ENCODE measurements around the gene YWHAQ. TPM values are rescaled to one million over a fixed set of nuclear protein-coding genes. Genes with fewer than 3 reads are reported as not detected.

The YWHAQ gene
- total and polyA plus RNA-seq, 4 donors, result 68.8 to 145 (median 88.0) TPM

- 81% methylated on average over 1 of the region's 1 CpG for WGBS
- Histone ChIP-seq H3K27me3 (ENCODE audit: control insufficient read depth in 4 of 4, insufficient read depth in 4 of 4, low read length in 3 of 4) (no peaks in the 10 kb centered on the region), H3K9ac (ENCODE audit: low read depth in 1 of 2, low read length in 2 of 2) (no peak overlapping the region), H3K27ac (ENCODE audit: low read depth in 1 of 2, low read length in 2 of 2) (no peak overlapping the region), H3K9me3 (ENCODE audit: control insufficient read depth in 4 of 4, low read length in 3 of 4) (no peaks in the 10 kb centered on the region), H3K36me3 (ENCODE audit: control insufficient read depth in 4 of 4, insufficient read depth in 3 of 4, low read depth in 1 of 4, low read length in 3 of 4) (no peaks in the 10 kb centered on the region), H3K4me3 (ENCODE audit: low read depth in 1 of 3, low read length in 3 of 3) (no peak overlapping the region), H3K4me1 (ENCODE audit: control insufficient read depth in 4 of 4, insufficient read depth in 4 of 4, low read length in 3 of 4) (no peaks in the 10 kb centered on the region)
- DNase-seq (ENCODE audit: low spot score), result no peak
- no peak for TF ChIP-seq NR2F2 (IDR thresholded peaks at IDR 0.05)
- TF ChIP-seq CTCF (IDR thresholded peaks at IDR 0.05; ENCODE audit: low read depth, low read length, missing input control), result no peak
- no peak for TF ChIP-seq TAF1 (conservative IDR thresholded peaks at IDR 0.05)
- TF ChIP-seq HNF4G (IDR thresholded peaks at IDR 0.05), result no peak
- TF ChIP-seq EGR1 (IDR thresholded peaks at IDR 0.05; ENCODE audit: low read depth in 2 of 2), result no peak
- TF ChIP-seq REST (IDR thresholded peaks at IDR 0.05), result no peak
- TF ChIP-seq ZBTB33 (IDR thresholded peaks at IDR 0.05), result no peak
- no peak for TF ChIP-seq SP1 (IDR thresholded peaks at IDR 0.05)
- TF ChIP-seq MAX (IDR thresholded peaks at IDR 0.05), result no peak
- TF ChIP-seq RXRA (IDR thresholded peaks at IDR 0.05), result no peak
- no peak for TF ChIP-seq YY1 (IDR thresholded peaks at IDR 0.05)
- TF ChIP-seq HNF4A (conservative IDR thresholded peaks at IDR 0.05), result no peak
- TF ChIP-seq ATF3 (IDR thresholded peaks at IDR 0.05), result no peak
- no peak for TF ChIP-seq FOXA2 (IDR thresholded peaks at IDR 0.05)
- TF ChIP-seq JUND (IDR thresholded peaks at IDR 0.05), result no peak
- no peak for TF ChIP-seq RAD21 (IDR thresholded peaks at IDR 0.05)
- TF ChIP-seq FOXA1 (IDR thresholded peaks at IDR 0.05), result no peak
These were observed 21.5 kb upstream of the YWHAQ start for GRCh38 chr2:9652267-9652666.

All from liver (tissue), 9 donors.